CD4-positive, alpha-beta T cell treated with Interleukin-12 subunit alpha and Interleukin-12 subunit beta, for 1 hour (primary cell): ENCODE results near the gene SHOX.

ENCODE experiments used
- DNase-seq: peaks from one replicate; pipeline ENCODE4 v3.0.0-alpha.2; 2020

SHOX gene

DNA sequence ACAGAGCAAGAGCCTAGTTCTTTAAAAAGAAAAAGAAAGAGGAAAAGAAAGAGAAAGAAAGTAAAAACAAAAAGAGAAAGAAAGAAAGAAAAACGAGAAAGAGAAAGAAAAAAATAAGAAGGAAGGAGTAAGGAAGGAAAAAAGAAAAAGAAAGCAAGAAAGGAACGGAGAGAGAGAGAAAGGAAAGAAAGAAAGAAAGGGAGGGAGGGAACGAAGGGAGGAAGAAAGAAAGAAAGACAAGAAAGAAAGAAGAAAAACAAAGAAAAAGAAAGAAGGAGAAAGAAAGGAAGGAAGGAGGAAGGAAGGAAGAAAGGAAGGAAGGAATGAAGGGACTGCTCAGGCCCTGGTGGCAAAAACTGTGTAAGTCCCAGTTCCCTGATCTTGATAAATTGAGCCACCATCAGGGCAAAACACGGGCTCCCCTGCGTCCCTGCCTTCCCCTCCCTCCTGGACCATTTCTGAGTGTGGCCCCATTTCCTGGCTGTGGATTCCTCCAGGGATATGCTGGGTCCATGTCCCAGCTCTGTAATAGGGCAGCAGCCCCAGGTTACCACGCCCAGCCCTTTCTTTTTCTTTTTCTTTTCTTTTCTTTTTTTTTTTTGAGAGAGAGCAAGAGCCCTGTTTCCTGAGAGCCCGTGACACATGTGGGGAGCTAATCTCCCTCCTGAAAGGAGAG, 44.8 kb downstream of the SHOX start:
- DNase-seq = no peak

DNA sequence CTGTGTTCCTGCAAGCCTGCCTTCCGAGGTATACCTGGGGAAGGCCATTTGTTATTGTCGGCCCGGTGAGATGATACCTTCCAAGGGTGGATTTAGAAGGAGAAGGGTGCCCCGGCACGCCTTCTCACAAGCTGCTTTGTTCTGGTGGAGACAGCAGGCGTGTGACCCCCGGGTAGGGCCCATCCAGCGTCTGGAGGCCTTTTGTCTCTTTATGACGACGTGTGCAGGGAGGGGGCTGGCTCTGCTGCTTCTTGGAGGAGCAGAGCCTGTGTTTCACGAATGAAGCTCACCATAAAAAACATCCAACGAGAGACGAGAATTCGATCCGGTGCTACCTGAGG, 45.3 kb downstream of the SHOX start:
- DNase-seq = no peak

DNA sequence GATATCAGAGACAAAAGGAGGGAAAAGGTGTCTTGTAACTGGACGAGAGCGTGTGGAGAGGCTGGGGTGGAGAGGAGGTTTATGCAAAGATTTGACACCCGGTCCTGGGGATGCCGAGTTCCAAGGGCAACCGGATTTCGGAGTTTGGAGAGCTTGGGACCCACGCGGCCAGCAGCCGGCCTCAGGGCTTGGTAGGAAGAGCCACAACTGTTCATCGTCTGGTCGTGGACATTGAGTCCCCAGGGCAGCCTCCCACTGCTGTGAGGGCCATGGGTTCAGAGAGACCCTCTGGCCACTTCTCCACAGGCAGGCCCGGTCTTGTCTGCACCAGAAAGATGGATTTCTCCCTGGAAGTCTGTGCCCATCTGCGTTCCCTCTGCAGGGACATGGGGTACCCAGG, 46.8 kb downstream of the SHOX start:
- no peak for DNase-seq

DNA sequence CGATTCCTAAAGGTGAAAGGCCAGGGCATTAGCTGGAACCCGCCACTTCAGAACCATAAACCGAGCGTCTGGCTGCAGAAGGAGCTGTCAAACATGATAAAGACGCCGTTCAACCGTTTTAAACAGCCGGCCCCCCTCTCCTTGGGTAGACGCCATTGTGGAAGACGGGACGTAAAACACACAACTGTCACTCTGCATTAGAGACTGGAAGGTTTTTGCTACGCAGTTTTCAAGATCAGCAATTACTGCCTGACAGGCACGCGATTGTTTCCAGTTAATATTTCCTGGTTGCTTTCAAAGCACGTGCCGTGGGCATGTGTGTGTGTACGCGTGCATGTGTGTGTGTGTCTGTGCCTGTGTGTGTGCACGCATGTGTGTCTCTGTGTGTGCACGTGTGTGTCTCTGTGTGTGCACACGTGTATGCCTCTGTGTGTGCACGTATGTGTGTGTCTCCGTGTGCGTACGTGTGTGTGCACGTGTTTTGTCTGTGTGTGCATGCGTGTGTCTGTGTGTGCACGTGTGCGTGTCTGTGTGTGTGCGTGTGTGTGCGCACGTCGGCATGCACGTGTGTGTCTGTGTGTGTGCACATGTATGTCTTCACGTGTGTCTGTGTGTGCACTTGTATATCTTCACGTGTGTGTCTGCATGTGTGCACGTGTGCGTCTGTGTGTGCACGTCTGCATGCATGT, 48.8 kb downstream of the SHOX start:
- no peak for DNase-seq

DNA sequence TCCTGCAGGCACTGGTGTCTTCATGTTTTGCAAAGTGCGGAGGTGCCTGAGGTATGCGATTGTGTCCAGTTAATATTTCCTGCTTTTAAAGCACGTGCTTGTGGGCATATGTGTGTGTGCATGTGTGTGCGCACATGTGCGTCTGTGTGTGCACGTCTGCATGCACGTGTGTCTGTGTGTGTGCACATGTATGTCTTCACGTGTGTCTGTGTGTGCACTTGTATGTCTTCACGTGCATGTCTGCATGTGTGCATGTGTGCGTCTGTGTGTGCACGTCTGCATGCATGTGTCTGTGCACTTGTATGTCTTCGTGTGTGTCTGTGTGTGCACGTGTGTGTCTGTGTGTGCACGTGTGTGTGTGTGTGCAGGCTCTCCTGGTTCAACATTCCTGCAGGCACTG, 49.5 kb downstream of the SHOX start:
- no peak for DNase-seq

DNA sequence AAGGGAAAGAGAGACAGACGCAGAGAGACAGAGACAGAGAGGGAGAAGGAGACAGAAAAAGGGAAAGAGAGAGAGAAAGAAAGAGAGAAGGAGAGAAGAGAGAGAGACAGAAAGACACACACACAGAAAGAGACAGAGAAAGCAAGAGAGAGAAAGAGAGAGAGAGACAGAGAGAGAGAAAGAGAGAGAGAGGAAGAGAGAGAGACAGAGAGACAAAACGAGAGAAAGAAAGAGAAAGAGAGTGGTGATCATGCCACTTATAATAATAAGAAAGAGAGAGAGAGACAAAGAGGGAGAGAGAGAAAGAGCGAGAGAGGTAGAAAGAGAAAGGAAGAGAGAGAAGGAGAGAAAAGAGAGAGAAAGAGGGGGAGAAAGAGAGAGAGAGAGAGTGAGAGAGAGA, 51.4 kb downstream of the SHOX start:
- no peak for DNase-seq

DNA sequence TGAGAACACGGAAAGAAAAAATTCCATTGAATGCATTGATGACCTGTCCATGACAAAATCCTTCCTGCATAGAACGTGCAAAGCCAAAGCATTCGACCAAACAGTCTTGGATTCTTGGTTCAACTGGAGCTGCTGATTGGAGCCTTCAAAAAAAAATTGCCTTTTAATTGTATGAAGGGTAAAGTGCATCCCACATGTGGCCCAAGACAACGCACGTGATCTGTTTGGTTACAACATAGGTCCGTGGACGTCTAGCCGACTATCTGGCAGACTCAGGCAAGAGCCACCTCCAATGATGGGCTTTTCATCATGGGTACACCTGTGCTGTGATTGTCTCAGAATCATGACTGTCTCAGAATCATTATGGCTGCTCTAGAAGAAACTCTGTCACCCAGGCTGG, 52.3 kb downstream of the SHOX start:
- DNase-seq = no peak

DNA sequence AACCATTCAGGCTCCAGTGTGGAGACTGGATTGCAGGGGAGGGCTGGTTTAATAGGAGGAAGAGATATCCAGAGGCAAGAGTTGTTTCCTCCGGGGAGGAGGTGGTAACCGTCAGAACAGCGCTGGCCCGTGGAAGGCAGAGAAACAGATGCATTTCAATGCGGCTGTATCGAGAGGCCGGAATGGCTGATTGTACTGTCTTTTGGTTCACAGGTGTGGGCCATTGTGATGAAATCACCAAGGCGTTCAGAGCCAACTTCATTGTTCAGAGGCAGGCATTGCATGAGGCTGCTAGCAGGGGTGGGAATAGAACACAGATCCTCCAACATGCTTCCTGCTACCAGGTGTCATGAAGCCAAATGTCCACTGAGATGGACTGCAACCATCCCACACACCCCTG, 53.0 kb downstream of the SHOX start:
- DNase-seq = no peak

DNA sequence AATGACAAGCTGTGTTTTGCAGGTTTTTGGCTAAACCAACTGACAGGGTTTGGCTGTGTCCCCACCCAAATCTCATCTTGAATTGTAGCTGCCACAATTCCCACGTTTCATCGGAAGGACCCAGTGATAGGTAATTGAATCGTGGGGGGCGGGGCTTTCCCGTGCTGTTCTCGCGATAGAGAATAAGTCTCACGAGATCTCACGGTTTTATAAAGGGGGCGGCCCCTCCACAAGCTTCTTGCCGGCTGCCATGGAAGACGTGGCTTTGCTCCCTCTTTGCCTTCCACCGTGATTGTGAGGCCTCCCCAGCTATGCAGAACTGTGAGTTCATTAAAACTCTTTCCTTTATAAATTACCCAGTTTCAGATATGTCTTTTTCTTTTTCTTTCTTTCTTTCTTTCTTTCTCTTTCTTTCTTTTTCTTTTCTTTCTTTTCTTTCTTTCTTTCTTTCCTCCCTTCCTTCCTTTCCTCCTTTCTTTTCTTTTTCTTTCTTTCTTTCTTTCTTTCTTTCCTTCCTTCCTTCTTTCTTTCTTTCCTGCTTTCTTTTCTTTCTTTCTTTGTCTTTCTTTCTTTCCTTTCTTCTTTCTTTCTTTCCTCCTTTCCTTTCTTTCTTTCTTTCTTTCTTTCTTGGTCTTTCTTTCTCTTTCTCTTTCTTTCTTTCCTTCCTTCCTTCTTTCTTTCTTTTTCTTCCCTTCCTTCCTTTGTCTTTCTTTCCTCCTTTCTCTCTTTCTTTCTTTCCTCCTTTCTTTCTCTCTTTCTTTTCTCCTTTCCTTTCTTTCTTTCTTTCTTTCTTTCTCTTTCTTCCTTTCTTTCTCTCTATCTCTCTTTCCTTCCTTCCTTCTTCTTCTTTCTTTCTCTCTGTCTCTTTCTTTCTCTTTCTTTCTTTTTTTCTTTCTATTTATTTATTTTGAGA, 54.8 kb downstream of the SHOX start:
- no peak for DNase-seq

DNA sequence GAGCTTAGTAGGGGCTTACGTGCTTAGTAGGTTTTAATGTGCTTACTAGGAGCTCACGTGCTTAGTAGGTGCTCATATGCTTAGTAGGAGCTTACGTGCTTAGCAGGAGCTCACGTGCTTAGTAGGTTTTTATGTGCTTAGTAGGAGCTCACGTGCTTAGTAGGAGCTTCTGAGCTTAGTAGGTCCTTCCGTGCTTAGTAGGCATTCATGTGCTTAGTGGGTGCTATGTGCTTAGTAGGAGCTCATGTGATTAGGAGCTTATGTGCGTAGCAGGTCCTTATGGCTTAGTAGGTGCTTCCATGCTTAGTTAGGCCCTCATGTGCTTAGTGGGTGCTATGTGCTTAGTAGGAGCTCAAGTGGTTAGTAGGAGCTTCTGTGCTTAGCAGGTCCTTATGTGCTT, 59.4 kb downstream of the SHOX start:
- no peak for DNase-seq

DNA sequence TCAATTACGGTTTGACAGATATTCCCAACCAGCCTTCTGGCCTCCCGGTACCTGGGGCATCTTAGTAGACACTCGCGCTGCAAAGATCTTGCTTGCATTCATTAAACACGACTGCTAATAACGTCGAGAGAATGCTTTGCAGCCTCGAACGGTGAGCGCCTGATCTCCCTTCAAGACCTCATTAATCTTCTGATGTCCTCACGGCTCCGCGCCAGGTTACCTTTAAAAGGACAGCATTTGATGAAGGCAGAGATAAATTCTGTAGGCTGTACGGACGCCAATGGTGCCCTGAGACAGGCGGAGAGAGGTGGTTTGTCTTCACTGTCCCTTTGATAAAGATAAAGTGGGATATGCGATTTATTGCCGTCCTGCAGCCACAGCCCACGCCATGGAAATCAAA, 64.2 kb downstream of the SHOX start:
- DNase-seq = no peak

DNA sequence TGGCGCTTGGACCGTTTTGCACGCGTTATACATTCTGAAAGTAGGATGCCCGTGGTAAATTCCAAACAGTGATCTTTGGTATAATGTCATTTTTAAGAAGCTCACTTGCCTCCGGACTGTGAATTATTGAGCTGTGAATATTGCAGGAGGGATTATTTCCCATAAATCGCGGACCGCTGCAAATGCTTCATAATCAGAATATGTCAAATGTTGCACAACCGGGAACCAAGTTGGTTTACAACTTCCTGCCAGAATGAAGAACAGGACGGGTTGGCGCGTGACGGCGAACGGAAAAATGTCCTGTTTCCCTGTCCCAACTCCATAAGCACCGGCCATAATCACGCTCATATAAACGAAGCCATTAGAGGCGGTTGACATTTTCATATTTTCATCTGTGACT, 67.6 kb downstream of the SHOX start:
- no peak for DNase-seq

DNA sequence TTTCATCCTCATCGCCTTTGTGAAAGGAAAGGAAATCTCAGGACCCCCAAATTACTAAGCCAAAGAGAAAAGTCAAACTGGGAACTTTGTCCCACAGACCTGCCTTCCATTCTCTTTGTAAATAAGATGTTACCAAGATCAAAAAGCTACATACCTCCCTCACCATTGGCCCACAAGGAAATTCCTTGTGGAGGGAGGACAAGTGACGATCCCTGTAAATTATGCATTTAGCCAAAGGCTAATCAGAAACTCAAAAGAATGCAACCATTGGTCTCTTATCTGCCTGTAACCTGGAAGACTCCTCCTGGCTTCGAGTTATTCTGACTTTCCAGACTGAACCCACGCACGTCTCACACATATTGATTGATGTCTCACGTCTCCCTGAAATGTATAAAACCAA, 70.3 kb downstream of the SHOX start:
- DNase-seq = no peak

DNA sequence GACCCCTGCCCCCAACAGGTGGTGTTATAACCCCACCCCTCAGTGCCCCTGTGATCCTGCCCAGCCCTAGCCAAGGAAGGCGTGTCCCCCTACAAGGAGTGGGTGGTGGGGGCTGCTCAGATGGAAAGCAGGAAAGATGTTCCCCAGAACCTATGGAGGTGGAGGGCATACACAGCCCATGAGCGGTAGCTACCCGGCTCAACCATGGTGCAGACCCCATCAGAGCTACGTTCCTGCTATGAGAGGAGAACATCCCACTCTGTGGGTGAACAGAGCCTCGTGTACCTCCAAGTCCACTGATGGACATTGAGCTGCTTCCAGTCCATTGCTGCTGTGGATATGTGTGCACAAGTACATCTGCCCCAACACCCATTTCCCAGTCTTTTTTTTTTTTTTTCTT, 71.1 kb downstream of the SHOX start:
- no peak for DNase-seq

DNA sequence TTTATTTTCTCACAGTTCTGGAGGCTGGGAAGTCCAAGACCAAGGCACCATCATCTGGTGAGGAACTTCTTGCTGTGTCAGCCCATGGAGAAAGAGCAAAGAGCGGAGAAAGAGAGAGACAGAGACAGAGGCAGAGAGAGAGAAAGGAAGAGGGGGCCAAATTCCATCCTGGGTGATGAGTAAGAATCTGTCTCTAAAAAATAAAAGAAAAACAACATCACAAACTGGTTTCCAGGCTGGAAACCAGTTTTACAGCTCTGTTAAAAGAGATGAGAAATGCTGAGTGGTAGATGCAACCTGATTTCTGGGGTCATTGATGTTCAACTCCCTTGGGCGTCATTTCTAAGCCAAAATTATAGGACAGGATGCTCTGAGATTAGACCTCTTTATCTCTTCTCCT, 72.9 kb downstream of the SHOX start:
- DNase-seq = no peak

DNA sequence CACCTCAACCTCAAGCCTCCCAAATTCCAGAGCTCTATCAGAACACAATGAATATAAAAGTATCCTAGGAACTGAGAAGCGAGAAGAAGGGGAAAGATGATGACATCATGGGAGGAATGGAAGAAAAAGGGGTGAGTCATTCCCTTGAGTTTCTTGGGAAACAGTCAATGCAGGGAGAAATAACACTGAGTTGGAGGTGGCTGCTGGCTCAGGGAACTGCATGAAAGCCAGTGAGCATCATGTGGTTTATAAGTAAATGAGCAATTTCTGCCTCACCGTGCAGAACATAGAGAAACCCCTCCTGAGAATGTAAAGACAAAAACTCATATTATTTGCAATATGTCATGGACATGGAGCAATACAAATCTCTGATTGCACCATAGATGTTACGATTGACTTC, 73.3 kb downstream of the SHOX start:
- DNase-seq = no peak
